Omental fat pad (tissue), 4 donors: Measurements from ENCODE around the gene ICAM1. TPM values are rescaled to one million over a fixed set of nuclear protein-coding genes. Genes with fewer than 3 reads are reported as not detected.

ENCODE experiments used
- ATAC-seq: fragments of 150-250 bp; one replicate; pipeline ENCODE4 v1.9.1; 2016; ENCODE audit warnings: mild to moderate bottlenecking, moderate library complexity; ENCODE audit not compliant: low FRiP score
- DNase-seq: peaks from one replicate; pipeline ENCODE4 v3.0.0-alpha.2; 2019; ENCODE audit warnings: low spot score
- CTCF ChIP-seq, 3 donors: fragments of 450-650 bp; IDR thresholded peaks; one replicate each; pipeline ENCODE4 v1.5.1; 2016 to 2017; ENCODE audit warnings: antibody characterized with exemption in 3 of 3, mild to moderate bottlenecking in 3 of 3, moderate library complexity in 2 of 3
- total RNA-seq, 4 donors: library from RNA; depleted of rRNA; stranded (reverse); fragments of >200 nt; gene quantifications; one replicate each; pipeline ENCODE4 v1.1.0, GENCODE V29; 2016

ICAM1 gene
- total RNA-seq, 4 donors from 2014 or later = 20.7 to 286 (median 81.0) TPM

- DNase-seq = no peak
Measured at GRCh38 chr19:10316229-10317044, 45.5 kb downstream of the ICAM1 start.

GRCh38 chr19:10317045-10317856 is 46.3 kb downstream of the ICAM1 start:
- no peak for TF ChIP-seq CTCF (IDR thresholded peaks at IDR 0.05)
- ATAC-seq (no peak), DNase-seq (no peak)

More at GRCh38 chr19:10316229-10317044, 45.5 kb downstream of the ICAM1 start:
- no peak for TF ChIP-seq CTCF (IDR thresholded peaks at IDR 0.05)
- no peak for ATAC-seq

DNA sequence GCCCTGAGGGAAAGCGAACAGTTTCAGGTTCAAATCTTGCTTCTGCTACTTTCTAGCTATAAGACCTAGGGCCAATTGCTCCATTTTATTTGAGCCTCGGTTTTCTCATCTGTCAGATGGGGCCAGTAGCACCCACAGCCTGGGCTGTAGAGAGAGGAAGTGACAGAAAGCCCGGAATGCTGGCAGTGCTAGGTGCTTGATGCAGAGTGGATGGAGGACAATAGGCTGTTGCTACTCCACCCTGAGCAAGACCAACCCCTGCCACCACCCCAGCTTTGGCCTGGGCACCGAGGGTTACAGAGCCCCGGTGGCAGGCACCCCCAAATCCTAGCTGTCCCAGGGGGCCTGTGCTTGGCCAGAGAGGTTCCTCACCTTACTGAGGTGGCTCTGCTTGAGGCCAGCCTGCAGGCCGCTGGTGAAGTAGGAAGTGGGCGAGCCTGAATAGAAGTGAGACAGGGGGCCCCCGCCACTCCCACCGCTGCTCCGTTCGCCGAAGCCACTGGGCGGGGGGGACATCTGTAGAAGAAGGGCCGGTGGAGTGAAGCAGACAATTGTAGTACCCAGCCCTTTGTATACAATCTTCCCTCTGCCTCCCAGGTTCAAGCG is 47.0 kb downstream of the ICAM1 start:
- DNase-seq (no peak), ATAC-seq (no peak)
- no peak for TF ChIP-seq CTCF (IDR thresholded peaks at IDR 0.05)

DNA sequence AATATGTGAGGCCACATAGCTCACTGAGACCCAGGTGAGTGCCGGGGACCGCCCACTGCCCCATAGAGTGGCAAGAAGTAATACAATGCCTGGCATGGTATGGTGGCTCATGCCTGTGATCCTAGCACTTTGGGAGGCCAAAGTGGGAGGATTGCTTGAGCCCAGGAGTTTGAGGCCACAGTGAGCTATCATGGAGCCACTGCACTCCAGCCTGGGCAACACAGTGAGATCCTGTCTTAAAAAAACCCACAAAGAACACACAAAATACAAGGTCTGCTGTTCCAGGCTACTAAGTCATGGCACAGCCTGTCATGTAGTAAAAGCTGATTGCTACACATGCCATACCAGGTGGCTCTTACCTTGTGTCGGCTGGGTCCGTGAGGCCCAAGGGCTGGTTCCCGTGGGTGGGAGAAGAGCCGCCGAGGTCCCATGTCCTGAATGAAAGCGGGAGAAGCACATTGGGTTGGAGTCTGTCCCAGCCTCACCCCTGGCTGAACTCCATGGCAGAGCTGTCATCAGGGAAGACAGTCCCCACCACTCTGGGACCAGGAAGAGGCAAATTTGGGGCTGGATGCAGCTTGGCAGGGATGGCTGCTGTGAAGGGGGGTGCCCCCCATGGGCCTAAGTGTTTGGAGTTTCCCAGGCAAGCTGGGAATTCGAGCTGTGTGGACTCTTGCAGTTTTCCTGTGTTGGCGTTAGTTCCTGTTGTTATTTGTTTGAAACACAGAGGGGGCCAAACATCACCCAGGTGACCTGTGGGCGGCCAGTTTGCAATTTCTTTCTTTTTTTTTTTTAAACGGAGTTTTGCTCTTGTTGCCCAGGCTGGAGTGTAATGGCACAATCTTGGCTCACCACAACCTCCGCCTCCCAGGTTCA is 48.1 kb downstream of the ICAM1 start:
- TF ChIP-seq CTCF (IDR thresholded peaks at IDR 0.05) = no peak
- DNase-seq (no peak), ATAC-seq (no peak)

DNA sequence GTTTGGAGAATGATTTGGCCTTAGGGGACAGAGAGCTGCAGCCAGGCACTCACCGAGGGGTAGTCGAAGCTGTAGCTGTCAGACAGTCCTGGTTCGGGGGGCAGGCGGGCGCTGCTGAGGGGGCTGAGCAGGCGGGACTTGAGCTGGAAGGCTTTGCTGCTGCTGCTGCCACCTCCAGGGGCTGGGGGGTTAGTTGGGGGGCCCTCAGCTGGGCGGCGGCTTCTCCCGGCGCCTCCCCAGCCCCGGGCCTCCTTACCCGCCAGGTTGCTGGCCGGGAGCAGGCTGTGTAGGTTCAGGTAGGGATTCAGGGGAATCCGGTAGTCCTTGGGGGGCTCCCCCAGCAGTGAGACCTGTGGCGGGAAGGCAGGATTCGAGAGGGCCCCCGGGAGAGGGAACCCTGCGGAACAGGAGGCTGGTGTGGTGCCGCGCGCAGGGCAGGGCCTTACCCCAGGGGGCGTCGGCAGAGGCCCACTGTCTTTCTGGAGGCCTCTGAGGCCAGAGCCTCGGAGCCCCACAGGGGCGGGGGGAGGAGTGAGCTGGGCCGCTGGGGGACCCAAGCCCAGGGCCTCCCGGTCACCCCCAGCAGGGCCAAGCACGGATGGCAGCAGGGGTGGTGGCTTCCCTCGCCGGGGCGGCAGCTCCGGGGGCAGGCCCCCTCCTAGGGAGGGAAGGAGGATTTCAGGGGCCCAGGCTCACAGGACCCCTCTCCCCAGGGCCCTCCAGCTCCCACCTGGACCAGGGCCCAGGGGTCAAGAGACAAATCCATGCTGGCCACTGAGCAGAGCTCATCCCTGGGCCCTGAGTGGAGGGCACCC is 49.9 kb downstream of the ICAM1 start:
- no peak for ATAC-seq

More for the DNA sequence above, 49.9 kb downstream of the ICAM1 start:
- no peak for TF ChIP-seq CTCF (IDR thresholded peaks at IDR 0.05)
- no peak for DNase-seq
